Measurements from ENCODE around the gene STK16.

GRCh38 chr2:219206328-219207133 is 38.7 kb upstream of the STK16 start, which contains the start of gene ZFAND2B:
- TF ChIP-seq, protein P1, sequence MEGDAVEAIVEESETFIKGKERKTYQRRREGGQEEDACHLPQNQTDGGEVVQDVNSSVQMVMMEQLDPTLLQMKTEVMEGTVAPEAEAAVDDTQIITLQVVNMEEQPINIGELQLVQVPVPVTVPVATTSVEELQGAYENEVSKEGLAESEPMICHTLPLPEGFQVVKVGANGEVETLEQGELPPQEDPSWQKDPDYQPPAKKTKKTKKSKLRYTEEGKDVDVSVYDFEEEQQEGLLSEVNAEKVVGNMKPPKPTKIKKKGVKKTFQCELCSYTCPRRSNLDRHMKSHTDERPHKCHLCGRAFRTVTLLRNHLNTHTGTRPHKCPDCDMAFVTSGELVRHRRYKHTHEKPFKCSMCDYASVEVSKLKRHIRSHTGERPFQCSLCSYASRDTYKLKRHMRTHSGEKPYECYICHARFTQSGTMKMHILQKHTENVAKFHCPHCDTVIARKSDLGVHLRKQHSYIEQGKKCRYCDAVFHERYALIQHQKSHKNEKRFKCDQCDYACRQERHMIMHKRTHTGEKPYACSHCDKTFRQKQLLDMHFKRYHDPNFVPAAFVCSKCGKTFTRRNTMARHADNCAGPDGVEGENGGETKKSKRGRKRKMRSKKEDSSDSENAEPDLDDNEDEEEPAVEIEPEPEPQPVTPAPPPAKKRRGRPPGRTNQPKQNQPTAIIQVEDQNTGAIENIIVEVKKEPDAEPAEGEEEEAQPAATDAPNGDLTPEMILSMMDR (IDR thresholded peaks at IDR 0.05) = peak in 1 of 7 experiments; percentile 30
- peak in 2 of 4 donors; percentile 84 to 88 for TF ChIP-seq POLR2A (IDR thresholded peaks at IDR 0.05)

Measured in stomach (tissue), 4 donors.